HG03469 (cell line): ENCODE measurements around the gene GADD45GIP1.
"Not testable (repeated sequence)": the region's sequence is repeated elsewhere in the genome, so short reads cannot be mapped to it uniquely, and the experiment has no call there.

ENCODE experiments used
- ATAC-seq: cut with Tn5 transposase; IDR thresholded peaks from one replicate; pipeline ENCODE4 v1.9.1; 2021; ENCODE audit warnings: mild to moderate bottlenecking, moderate library complexity, moderate number of reproducible peaks; ENCODE audit not compliant: unreplicated experiment

GADD45GIP1 gene

DNA sequence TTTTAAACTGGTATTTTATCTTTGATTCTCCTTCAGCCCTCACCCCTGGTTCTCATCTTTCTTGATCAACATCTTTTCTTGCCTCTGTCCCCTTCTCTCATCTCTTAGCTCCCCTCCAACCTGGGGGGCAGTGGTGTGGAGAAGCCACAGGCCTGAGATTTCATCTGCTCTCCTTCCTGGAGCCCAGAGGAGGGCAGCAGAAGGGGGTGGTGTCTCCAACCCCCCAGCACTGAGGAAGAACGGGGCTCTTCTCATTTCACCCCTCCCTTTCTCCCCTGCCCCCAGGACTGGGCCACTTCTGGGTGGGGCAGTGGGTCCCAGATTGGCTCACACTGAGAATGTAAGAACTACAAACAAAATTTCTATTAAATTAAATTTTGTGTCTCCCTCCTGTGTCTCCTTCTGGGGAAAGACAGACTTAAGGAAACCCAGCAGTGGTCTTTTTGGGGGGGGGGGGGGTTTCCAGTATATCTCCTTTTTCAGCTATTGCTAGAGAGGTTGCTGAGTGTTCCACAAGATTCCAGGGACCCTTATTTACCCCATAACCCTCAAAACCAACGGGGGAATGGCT is 12.8 kb downstream of the GADD45GIP1 start:
- no peak for ATAC-seq

DNA sequence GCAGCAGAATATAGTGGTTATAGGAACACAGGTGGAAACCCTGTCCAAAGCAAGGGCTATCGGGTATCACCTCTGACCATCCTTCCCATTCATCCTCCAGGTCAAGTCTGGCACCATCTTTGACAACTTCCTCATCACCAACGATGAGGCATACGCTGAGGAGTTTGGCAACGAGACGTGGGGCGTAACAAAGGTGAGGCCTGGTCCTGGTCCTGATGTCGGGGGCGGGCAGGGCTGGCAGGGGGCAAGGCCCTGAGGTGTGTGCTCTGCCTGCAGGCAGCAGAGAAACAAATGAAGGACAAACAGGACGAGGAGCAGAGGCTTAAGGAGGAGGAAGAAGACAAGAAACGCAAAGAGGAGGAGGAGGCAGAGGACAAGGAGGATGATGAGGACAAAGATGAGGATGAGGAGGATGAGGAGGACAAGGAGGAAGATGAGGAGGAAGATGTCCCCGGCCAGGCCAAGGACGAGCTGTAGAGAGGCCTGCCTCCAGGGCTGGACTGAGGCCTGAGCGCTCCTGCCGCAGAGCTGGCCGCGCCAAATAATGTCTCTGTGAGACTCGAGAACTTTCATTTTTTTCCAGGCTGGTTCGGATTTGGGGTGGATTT is 13.5 kb downstream of the GADD45GIP1 start:
- ATAC-seq, result no peak

DNA sequence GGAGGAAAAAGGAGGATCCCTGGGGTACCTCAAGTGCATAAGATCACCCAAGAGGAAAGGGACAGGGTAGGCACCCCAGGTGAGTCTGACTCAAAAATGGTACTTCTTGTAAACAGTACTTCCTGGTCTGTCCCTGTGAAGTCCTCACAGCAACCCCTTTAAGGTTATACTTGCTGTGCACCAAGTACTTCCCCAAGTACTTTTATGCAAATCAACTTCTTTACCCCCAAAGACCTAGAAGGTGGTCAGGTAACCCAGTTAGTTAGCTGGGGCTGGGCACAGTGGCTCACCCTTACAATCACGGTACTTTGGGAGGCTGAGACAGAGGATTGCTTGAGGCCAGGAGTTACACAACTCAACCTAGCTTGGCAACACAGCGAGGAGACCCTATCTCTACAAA is 16.1 kb downstream of the GADD45GIP1 start:
- no peak for ATAC-seq

DNA sequence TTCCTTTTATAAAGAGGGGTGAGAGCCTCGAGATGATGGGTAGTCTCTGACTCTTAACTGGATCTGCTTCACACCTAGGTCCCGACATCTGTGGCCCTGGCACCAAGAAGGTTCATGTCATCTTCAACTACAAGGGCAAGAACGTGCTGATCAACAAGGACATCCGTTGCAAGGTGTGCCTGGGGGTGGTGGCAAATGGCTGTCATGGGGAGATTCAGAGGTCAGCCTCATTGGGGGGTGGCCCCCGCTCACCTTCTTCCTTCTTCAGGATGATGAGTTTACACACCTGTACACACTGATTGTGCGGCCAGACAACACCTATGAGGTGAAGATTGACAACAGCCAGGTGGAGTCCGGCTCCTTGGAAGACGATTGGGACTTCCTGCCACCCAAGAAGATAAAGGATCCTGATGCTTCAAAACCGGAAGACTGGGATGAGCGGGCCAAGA is 17.0 kb downstream of the GADD45GIP1 start:
- ATAC-seq, result no peak

DNA sequence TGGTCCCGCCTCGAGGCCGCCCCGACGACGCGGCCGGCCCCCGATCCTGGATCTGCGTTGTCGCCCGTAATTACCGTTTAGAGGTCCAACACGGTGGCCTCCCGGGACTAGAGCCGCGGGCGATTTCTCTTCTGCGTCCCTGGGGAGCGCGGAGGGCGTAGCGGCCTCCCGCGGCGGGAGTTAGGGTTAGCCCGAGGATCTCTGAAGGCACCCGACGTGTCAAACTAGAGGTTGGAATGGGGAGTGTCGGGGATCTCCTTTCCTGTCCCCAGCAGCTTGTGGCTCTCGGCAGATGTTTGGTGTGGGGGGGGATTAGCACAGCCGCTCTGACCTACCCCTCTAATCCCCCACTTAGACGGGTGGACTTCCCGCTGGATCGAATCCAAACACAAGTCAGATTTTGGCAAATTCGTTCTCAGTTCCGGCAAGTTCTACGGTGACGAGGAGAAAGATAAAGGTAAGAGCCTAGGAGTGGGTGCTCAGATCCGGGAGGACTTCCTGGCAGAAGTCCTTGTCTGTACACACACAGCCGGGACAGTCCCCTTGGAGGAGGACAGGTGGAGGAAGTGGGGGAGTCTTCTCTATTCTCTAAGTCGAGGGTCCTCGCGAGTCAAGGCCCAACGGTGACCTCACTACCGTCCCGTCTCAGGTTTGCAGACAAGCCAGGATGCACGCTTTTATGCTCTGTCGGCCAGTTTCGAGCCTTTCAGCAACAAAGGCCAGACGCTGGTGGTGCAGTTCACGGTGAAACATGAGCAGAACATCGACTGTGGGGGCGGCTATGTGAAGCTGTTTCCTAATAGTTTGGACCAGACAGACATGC is 18.0 kb downstream of the GADD45GIP1 start:
- no peak for ATAC-seq

DNA sequence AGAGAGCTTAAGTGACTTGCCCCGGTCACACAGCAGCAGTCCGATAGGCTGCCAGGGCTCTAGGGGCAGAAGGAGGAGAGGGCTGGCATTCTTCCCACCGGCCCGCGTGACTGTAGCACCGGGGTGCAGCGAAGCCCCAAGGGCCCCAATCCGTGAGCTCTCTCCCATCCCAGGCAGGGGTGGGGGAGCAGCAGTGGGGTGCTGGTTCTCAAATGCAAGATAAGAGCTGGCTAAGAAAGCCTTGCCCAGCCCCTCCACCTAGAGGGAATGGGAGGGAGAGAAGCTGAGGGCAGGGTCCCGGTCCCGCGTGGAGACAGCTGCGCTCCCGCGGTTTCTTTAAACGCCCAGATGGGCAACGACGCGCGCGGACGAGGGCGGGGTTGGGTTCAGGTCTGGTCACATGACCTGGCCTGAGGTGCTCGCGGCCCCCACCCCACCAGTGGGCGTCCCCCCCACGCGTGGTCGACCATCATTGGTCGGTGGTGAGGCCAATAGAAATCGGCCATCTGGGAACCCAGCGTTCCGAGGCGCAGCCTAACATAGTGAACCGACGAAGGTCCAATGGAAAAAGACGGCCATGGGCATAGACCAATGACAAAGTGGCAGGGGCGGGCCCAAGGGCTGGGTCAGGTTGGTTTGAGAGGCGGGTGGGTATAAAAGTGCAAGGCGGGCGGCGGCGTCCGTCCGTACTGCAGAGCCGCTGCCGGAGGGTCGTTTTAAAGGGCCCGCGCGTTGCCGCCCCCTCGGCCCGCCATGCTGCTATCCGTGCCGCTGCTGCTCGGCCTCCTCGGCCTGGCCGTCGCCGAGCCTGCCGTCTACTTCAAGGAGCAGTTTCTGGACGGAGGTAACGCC is 18.9 kb downstream of the GADD45GIP1 start, which contains the start of gene CALR:
TSS of gene CALR (plus strand) at position 683 of the 852 bp plus-strand sequence. CDS start at position 754, 71 bp downstream.
- peak; percentile 57 for ATAC-seq

DNA sequence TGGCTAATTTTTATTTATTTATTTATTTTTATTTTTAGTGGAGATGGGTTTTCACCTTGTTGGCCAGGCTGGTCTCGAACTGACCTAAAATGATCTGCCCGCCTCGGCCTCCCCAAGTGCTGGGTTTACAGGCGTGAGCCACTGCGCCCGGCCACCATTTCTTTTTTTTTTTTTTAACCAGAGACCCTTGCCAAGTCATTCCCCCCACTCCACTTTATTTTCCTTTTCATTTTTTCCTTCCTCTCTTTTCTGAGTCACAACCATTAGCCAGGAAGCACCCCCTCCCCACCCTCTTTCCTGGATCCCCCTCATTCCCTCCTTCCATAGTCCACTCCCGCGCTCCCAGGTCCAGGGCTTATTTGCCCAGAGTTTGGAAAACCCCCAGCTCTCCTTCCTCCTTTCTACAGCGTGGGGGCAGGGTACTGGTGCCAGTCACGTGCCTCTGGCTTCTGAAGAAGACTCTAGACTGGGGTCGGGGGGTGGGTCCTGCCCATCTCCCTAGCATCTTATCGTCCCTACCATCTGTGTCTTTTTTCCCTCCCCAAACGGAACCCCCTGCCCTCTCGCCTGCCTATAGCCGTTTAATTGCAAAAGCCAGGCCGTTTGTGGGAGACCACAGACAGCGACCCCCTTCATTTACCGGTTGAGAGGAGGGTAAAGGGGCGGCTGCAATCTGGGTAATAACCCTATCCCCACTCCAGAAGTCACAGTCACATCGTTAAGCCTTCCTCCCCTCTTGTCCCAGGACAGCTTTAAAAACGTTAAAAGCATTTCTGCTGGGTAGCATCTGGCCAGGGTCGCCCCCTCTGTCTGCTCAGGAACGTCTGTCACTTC is 19.7 kb downstream of the GADD45GIP1 start:
- ATAC-seq, result no peak

DNA sequence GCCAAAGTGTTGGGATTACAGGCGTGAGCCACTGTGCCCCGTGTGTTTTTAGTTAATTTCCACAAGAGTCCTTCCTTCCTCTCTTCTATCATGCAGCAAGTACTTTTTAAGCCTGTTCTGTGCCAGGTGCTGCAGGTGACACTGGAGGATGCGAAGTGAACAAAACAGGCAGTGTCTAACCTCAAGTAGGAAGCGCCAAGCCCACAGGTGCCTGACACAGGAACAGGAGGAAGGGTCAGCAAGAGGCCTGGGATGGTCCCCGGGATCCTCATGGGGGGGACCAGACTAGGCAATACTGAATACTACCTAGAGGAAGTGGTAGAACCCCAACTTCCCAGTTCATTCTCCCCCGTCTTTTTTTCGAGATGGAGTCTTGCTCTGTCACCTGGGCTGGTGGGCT is 20.4 kb downstream of the GADD45GIP1 start:
- no peak for ATAC-seq

DNA sequence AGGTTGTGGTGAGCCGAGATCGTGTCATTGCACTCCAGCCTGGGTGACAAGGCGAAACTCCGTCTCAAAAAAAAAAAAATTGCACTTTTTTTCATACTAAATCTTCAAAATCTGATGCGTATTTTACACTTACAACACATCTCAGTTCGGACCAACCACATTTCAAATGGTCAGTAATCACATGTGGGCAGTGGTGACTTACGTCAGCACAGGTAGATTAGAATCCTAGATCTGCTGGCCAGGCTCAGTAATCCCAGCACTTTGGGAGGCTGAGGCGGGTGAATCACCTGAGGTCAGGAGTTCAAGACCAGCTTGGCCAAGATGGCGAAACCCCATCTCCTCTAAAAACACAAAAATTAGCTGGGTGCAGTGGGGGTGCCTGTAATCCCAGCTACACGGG is 22.0 kb downstream of the GADD45GIP1 start:
- no peak for ATAC-seq

DNA sequence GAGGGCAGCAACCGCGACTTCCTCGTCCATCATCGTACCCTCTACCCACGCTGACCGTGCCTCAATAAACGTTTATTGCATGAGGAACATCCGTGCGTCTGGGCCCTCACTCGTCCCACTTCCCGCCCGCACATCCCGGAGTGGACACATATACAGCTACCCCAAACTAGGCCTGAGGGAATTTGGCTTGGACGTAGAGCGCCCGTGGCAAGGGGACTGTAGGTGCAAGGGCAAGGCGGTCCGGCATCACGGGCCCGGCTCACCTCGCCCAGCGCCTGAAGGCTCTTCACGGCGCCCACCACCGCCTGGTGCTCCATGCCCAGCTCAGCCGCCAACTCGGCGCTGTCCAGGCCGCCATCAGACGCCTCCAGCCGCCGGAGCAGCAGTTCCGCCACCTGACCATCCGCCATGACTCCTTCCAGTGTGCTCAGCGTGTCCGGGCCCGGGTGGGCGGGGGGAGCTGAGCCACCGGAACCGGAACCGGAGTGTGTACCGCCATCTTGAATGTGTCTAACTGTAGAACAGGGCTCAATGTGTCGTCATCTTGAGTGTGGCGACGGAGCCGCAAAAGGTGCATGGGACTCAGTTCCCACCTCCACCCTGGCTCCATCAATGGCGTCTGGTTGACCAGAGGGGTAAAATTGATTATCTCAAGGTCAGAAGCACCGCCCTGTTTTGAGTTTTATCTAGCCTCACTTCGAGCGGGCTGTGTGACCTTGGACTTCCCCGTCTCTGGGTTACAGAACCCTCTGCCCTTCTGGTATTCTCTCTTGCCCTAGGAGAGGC is 23.5 kb downstream of the GADD45GIP1 start, which contains the start of gene FARSA:
TSS of gene FARSA (minus strand) at position 425 of the 786 bp plus-strand sequence. CDS start at position 410, 15 bp downstream.
- ATAC-seq, result peak; percentile 32

DNA sequence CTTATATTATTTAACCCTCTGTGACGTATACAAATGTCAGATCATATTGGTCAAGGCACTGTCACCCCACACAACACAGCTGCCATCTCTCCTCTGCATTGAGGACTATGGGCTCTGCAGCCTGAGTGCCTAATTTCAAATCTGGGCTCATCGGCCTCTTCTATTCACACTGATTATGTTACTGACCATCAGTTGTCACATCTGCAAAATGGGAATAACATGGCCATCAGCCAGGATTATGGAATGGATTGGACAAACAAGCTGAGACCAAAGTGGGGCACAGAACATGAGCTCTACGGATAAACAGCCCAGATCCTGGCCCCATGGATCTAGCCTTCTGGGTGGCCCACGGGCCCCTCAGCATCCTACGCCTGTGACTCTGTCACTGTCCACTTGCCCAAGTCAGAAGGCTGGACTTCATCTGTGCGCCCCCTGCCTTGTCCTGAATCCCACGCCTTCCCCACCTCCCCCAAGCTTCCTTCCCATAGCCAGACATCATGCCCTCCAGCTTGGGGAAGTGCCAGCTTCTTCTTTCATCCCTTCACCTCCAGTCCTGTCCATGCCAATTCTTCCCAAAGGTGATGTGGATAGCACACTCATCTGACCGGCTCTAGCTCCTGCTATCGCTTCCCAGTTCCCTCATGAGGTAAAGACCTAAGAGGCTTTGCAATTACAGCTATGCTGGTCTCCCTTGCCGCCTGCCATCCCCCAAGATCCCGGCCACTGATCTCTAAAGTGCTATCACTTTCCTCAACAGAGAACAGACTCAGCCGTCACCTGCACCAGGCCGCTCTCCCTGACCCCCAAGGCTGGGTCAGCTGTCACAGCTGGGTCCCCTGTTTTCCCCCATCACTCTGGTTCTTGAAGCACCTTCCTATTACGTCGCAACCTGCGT is 24.4 kb downstream of the GADD45GIP1 start:
- no peak for ATAC-seq

DNA sequence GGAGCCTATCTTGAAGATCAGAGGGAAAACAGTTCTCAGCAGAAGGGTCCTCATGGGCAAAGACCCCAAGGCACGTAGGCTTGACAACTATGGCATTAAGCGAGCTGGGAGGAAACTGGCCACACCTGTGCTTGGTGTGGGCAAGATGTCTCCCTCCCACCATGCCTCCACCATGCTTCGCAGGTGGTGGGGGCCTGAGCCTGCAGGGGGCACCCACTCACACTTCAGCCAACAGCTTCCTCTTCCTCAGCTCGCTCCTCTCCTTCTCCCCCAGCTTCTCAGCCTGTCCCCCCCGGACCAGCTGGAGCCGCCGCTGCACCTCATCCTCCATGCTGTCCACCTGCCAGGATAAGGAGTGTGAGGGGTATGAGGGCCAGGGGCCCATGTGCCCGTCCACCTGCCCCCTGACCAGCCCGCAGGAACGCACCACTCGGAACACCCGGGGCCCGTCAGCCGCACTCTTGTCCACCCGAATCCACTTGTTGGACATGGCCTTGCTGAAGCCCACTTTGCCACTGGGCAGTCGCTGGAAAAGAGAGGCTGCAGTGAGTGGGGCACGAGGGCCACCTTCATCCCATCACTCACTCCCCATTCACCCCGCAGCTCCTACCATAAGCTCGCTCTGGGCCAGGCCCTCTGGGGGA is 26.9 kb downstream of the GADD45GIP1 start:
- ATAC-seq, result no peak

DNA sequence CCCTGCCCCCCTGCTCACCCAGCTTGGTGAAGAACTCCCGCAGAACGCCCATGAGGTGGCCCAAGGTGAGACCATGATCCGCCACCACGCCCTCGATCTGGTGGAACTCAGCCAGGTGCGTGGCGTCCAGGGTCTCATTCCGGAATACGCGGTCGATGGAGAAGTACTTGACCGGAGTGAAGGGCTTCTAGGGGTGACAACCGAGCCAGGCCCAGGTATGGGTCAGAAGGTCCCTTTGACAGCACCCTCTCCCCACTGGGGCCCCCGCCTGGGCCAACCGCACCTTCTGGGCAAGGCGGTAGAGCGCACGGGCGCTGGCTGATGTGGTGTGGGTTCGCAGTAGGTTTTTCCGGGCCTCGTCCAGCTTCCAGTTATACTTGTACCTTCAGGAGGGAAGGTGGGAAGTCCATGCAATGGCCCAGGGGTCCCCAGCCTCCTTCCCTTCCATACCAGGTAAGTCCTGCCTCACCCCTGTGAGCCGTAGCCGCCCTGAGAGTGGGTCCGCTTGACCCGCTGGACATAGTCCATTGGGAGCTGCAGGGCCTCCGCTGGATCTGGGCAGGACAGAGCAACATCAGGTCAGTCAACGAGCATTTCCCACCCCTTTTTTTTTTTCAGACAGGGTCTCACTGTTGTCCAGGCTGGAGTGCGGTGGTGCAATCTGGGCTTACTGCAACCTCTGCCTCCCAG is 32.3 kb downstream of the GADD45GIP1 start:
- no peak for ATAC-seq

DNA sequence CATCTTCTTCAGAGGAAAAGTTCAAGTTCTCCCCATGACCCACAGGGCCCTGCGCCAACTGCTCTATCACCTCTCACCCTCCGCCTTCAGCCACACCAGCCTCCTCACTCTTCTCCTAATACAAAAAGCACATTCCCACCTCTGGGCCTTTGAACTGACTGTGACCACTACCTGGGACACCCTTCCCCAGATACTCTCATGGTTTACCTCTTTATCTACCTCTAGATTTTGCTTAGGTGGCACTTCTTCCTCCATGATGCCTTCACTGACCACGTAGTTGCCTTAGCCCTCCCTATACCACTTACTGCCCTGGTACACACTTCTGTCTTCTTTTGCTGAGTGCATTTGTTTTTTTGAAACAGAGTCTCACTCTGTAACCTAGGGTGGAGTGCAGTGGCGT is 34.1 kb downstream of the GADD45GIP1 start:
- ATAC-seq, result no peak

DNA sequence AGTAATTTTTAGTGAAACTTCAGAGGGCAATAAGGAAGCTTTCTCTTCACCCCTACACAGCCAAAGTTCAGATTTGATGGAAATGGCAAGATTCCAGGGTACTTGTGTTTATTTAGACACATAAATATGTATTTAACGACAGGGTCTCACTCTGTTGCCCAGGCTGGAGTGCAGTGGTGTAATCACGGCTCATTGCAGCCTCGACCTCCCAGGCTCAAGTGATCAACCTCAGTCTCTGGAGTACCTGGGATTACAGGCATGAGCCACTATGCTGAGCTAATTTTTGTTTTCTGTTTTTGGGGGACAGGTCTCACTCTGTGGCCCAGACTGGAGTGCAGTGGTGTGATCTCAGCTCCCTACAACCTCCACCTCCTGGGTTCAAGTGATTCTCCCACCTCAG is 36.0 kb downstream of the GADD45GIP1 start:
- no peak for ATAC-seq

DNA sequence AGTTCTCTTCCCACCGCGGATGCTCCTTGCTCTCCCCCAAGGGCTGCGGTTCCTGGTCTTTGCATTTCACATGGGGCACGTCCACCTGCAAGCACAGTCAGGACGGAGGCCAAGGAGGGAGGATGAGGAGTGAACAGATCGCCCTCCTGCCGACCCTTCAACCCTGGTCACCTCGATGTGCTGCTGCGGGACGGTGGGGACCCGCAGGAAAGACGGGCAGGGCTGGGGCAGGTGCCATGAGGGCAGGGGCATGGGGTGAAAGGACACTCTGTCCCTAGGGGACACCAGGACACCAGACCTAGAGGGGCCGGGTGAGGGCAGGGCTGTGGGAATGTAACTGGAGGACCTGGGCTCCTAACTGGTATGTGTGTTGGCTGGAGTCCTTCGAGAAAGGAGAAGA is 38.8 kb downstream of the GADD45GIP1 start:
- no peak for ATAC-seq

DNA sequence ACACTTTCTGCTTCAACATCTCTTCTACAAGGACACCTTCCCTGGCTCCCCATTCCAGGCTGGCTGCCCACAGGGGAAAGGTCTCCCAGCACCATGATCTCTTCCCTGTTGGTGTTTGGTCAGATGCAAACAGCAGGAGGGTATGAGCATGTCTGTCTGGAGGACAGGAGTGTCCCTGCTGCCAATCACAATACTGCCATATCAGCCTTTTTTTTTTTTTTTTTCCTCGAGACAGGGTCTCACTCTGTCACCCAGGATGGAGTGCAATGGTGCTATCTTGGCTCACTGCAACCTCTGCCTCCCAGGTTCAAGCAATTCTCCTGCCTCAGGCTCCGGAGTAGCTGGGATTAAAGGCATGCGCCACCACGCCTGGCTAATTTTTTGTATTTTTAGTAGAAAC is 41.2 kb downstream of the GADD45GIP1 start:
- not testable (repeated sequence) for ATAC-seq
